IMR-90 (cell line): ENCODE results near the gene TPSB2. TPM values are rescaled to one million over a fixed set of nuclear protein-coding genes. Genes with fewer than 3 reads are reported as not detected.

Experiments used
- ATAC-seq: fragments of 200-7000 bp; cut with Tn5 transposase; 2 replicates; pipeline ENCODE4 v1.9.1; 2020; ENCODE audit warnings: low read depth, mild to moderate bottlenecking, moderate library complexity
- BruUV-seq: library from RNA; stranded (reverse); fragments of 400-500 nt; replicated peaks from 2 replicates; lab custom pipeline; 2021; lab: Mats Ljungman, UMichigan
- CTCF ChIA-PET: fragments of 300-600 bp; formaldehyde crosslinking; extraction: SDS; loops from one replicate; lab custom pipeline; 2021; ENCODE audit warnings: antibody characterized with exemption; lab: Yijun Ruan, JAX
- POLR2A ChIA-PET: fragments of 300-600 bp; sonication (Branson Sonifier 250); formaldehyde crosslinking; loops from one replicate; lab custom pipeline; 2022; ENCODE audit warnings: antibody characterized with exemption; ENCODE audit not compliant: unreplicated experiment; lab: Charles Lee
- DNase-seq: peaks from one replicate; pipeline ENCODE4 v3.0.0; 2013
- H2AFZ ChIP-seq: replicated peaks from 2 replicates; pipeline ENCODE3; 2013; ENCODE audit warnings: low read length, mild to moderate bottlenecking; ENCODE audit not compliant: poor library complexity
- H2AK5ac ChIP-seq: 2 replicates; pipeline ENCODE4 v1.6.1; 2013; ENCODE audit warnings: low read depth, low read length, inconsistent platforms
- H2AK9ac ChIP-seq: replicated peaks from 2 replicates; pipeline ENCODE3; 2013; ENCODE audit warnings: mild to moderate bottlenecking, low read depth, low read length, moderate library complexity; ENCODE audit not compliant: poor library complexity
- H2BK120ac ChIP-seq: 2 replicates; pipeline ENCODE4 v1.6.1; 2013; ENCODE audit warnings: low read depth, low read length, inconsistent platforms
- H2BK15ac ChIP-seq: 3 replicates; pipeline ENCODE4 v1.6.1; 2013; ENCODE audit warnings: low read depth, low read length, inconsistent platforms
- H2BK20ac ChIP-seq: 2 replicates; pipeline ENCODE4 v1.6.1; 2013; ENCODE audit warnings: low read depth, mild to moderate bottlenecking, inconsistent platforms, low read length, moderate library complexity
- H2BK5ac ChIP-seq: 2 replicates; pipeline ENCODE4 v1.6.1; 2013; ENCODE audit warnings: mild to moderate bottlenecking, low read depth, low read length, inconsistent platforms; ENCODE audit not compliant: poor library complexity, severe bottlenecking
- H3K14ac ChIP-seq: replicated peaks from 2 replicates; pipeline ENCODE4 v1.6.1; 2013; ENCODE audit warnings: low read depth, low read length, inconsistent platforms
- H3K18ac ChIP-seq: 2 replicates; pipeline ENCODE4 v1.6.1; 2013; ENCODE audit warnings: low read depth, low read length, control low read depth
- H3K23ac ChIP-seq: 2 replicates; pipeline ENCODE4 v1.6.1; 2013; ENCODE audit warnings: low read depth, low read length, inconsistent platforms
- H3K27ac ChIP-seq: 2 replicates; pipeline ENCODE4 v1.5.1; 2013; ENCODE audit warnings: mild to moderate bottlenecking, control low read depth, low read length; ENCODE audit not compliant: insufficient read depth
- H3K27me3 ChIP-seq: 2 replicates; pipeline ENCODE4 v1.6.1; 2013; ENCODE audit warnings: low read length; ENCODE audit not compliant: control insufficient read depth, insufficient read depth
- H3K36me3 ChIP-seq: 2 replicates; pipeline ENCODE4 v1.6.1; 2013; ENCODE audit warnings: low read length, mixed read lengths; ENCODE audit not compliant: control insufficient read depth, insufficient read depth
- H3K4ac ChIP-seq: 2 replicates; pipeline ENCODE4 v1.6.1; 2013; ENCODE audit warnings: low read depth, low read length, inconsistent platforms
- H3K4me1 ChIP-seq: 2 replicates; pipeline ENCODE4 v1.6.1; 2013; ENCODE audit warnings: low read length, mixed read lengths; ENCODE audit not compliant: control insufficient read depth, insufficient read depth
- H3K4me2 ChIP-seq: 2 replicates; pipeline ENCODE4 v1.6.1; 2013; ENCODE audit warnings: low read depth, mild to moderate bottlenecking, control low read depth, low read length, moderate library complexity
- H3K4me3 ChIP-seq: 2 replicates; pipeline ENCODE4 v1.5.1; 2013; ENCODE audit warnings: low read depth, mild to moderate bottlenecking, control low read depth, low read length, moderate library complexity; ENCODE audit not compliant: insufficient read depth
- H3K56ac ChIP-seq: 2 replicates; pipeline ENCODE4 v1.6.1; 2013; ENCODE audit warnings: low read length, inconsistent platforms; ENCODE audit not compliant: insufficient read depth; ENCODE audit errors: extremely low read depth
- H3K79me1 ChIP-seq, 2 experiments: 2 replicates each; pipeline ENCODE4 v1.6.1; 2013; ENCODE audit warnings: low read length in 2 of 2, inconsistent platforms in 1 of 2, low read depth in 1 of 2
- H3K9ac ChIP-seq: 2 replicates; pipeline ENCODE4 v1.6.1; 2013; ENCODE audit warnings: low read depth, low read length, control low read depth
- H3K9me1 ChIP-seq: 2 replicates; pipeline ENCODE4 v1.6.1; 2013; ENCODE audit warnings: low read length, inconsistent platforms; ENCODE audit not compliant: insufficient read depth
- H3K9me3 ChIP-seq: 2 replicates; pipeline ENCODE4 v1.6.1; 2013; ENCODE audit warnings: low read length; ENCODE audit not compliant: control insufficient read depth, insufficient read depth
- H4K20me1 ChIP-seq: 2 replicates; pipeline ENCODE4 v1.6.1; 2013; ENCODE audit warnings: low read length, inconsistent platforms; ENCODE audit not compliant: insufficient read depth
- H4K5ac ChIP-seq: 2 replicates; pipeline ENCODE4 v1.6.1; 2013; ENCODE audit warnings: mild to moderate bottlenecking, low read depth, low read length, control low read depth
- H4K8ac ChIP-seq, 2 experiments: 2 replicates each; pipeline ENCODE4 v1.6.1; 2013; ENCODE audit warnings: low read depth in 2 of 2, low read length in 2 of 2, control low read depth in 1 of 2, inconsistent platforms in 1 of 2
- H4K91ac ChIP-seq: 2 replicates; pipeline ENCODE4 v1.6.1; 2013; ENCODE audit warnings: low read depth, low read length, inconsistent platforms; ENCODE audit not compliant: insufficient read depth
- WGBS, 2 experiments: methylation state at CpG; one replicate each; pipeline versions ENCODE4 v1.1.5 to v1.1.7; 2013; ENCODE audit warnings: missing lambda C conversion rate in 2 of 2; ENCODE audit not compliant: insufficient read length in 1 of 2; ENCODE audit errors: extremely low coverage in 2 of 2; 5-methylcytosine and 5-hydroxymethylcytosine counted together
- dilution Hi-C: fragments of 300-500 bp; cut with HindIII; formaldehyde crosslinking; loops from one replicate; pipeline ENCODE4 v1.14.3; 2018; ENCODE audit warnings: low sequenced_read_pairs; ENCODE audit not compliant: unreplicated experiment
- in situ Hi-C: fragments of 300-500 bp; cut with MboI; formaldehyde crosslinking; loops from 3 replicates; pipeline ENCODE4 v1.14.3; 2019; ENCODE audit warnings: low sequenced_read_pairs, inconsistent platforms, mixed read lengths
- intact Hi-C: fragments of 100-400 bp; cut with micrococcal nuclease; formaldehyde crosslinking; loops from 2 replicates; pipeline ENCODE4 v1.10.0; 2022
- polyA plus RNA-seq, 3 experiments: library from polyadenylated mRNA; depleted of rRNA; stranded (reverse); fragments of >200 nt; gene quantifications; 2 replicates each; pipeline ENCODE4 v1.2.3, GENCODE V29; 2012; ENCODE audit warnings: low replicate concordance in 1 of 3
- total RNA-seq: library from RNA; depleted of rRNA; stranded (reverse); fragments of >200 nt; gene quantifications from 2 replicates; pipeline ENCODE4 v1.2.3, GENCODE V29; 2012
- TF ChIP-seq, protein P1 (sequence below): fragments of 150-350 bp; IDR thresholded peaks from 2 replicates; pipeline ENCODE4 v1.6.1; 2016; ENCODE audit warnings: low read depth, mild to moderate bottlenecking, low read length, moderate library complexity, borderline replicate concordance

Gene TPSB2
- total and polyA plus RNA-seq, 2 of the 4 experiments (the other 2 are of a cell fraction), result not detected

DNA sequence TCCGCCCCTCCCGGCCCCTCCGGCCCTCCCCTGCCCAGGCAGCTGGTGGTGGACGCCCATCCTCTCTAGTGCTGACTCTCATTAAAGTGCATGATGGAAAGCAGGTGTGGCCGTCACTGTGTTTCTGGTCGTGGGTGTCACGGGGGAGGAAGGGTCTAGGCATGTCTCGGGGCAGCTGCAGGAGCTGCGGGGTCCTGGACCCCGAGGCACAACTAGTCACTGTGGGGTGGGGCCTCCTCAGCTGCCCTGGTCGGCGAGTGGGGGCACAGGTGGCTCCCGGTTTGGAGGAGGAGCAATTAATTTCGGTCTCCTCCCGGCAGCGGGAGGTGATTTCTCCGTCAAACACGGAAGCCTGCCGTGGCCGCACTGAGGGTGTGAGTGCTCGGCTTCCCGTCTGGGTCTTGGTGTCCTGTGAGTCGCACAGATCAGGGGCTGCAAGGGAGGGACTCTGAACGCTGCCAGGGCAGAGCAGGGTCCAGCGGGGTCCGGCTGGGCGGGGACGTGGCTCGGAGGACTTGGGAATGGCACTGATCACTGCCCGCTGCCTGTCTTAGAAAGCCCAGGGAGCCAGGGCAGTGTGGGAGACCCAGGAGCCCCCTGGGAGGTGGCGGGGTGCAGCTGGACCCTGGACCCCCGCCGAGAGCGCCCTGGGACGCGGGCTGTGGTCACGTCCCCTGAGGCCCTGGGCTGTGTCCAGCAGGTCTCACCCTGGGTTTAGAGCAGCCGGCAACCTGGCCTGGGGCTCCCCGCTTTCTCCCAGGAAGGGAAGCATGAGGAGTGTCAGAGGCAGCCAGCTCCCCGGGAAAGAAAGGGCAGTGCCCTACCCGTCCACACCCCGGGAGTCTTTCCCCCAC lies 29.1 kb upstream of the TPSB2 start:
- no TSS peak for BruUV-seq
- intact Hi-C loops, result no loop called here

More for the DNA sequence above, 29.1 kb upstream of the TPSB2 start:
- H3K4ac ChIP-seq, result no peak overlapping the region
- H4K20me1 ChIP-seq, result no peaks in the 10 kb centered on the region; the same call in 1 of the 2 replicates
- POLR2A ChIA-PET, result no interaction called here
- peaks cover 38% of the 10 kb centered on the region for H3K27me3 ChIP-seq
- H3K9me3 ChIP-seq, result no peaks in the 10 kb centered on the region
- no peak overlapping the region for H3K9ac ChIP-seq
- H2AFZ ChIP-seq, result peak overlapping the region; percentile 41
- no peak overlapping the region for H3K18ac ChIP-seq
- 17% methylated on average over 13 of the region's 42 CpGs; no CpG with 5 or more reads in 1 of the 2 experiments for WGBS, 2 experiments
- no peak; the same call in 1 of the 2 replicates for ATAC-seq
- H3K4me1 ChIP-seq, result no peaks in the 10 kb centered on the region
- no peak overlapping the region for H3K27ac ChIP-seq
- no peak overlapping the region for H3K4me2 ChIP-seq
- CTCF ChIA-PET, result no interaction called here
- no peak for DNase-seq
- H2AK9ac ChIP-seq, result no peak overlapping the region
- H2BK5ac ChIP-seq, result no peak overlapping the region
- H3K9me1 ChIP-seq, result no peaks in the 10 kb centered on the region
- in situ Hi-C loops, result no loop called here
- TF ChIP-seq, protein P1, sequence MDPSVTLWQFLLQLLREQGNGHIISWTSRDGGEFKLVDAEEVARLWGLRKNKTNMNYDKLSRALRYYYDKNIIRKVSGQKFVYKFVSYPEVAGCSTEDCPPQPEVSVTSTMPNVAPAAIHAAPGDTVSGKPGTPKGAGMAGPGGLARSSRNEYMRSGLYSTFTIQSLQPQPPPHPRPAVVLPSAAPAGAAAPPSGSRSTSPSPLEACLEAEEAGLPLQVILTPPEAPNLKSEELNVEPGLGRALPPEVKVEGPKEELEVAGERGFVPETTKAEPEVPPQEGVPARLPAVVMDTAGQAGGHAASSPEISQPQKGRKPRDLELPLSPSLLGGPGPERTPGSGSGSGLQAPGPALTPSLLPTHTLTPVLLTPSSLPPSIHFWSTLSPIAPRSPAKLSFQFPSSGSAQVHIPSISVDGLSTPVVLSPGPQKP, result no peak
- H3K14ac ChIP-seq, result no peak overlapping the region
- no peak overlapping the region for H3K56ac ChIP-seq
- H3K36me3 ChIP-seq, result no peaks in the 10 kb centered on the region
- no peaks in the 10 kb centered on the region for H3K79me1 ChIP-seq
- H4K91ac ChIP-seq, result no peak overlapping the region
- dilution Hi-C loops, result no loop called here
- H3K4me3 ChIP-seq, result no peak overlapping the region
- H3K23ac ChIP-seq, result no peak overlapping the region
- no peak overlapping the region for H2BK120ac ChIP-seq
- no peak overlapping the region for H2AK5ac ChIP-seq
- H4K5ac ChIP-seq, result no peak overlapping the region
- no peak overlapping the region for H2BK15ac ChIP-seq
- no peak overlapping the region for H2BK20ac ChIP-seq
- H4K8ac ChIP-seq, result no peak overlapping the region
